Kidney (tissue), 14 donors: ENCODE results near the gene CGNL1. TPM values are rescaled to one million over a fixed set of nuclear protein-coding genes. Genes with fewer than 3 reads are reported as not detected.

ENCODE experiments used
- DNase-seq, 5 donors: peaks; one replicate each; pipeline ENCODE4 v3.0.0-alpha.2; 2013 to 2020
- FAIRE-seq: peaks from 2 replicates; lab custom pipeline; 2012; peaks lifted over from hg19 to GRCh38; lab: Jason Lieb, UNC
- H3K27ac ChIP-seq, 2 donors: one replicate each; pipeline ENCODE4 v1.7.0; 2013; ENCODE audit warnings: low read depth in 2 of 2, low read length in 2 of 2, inconsistent platforms in 1 of 2
- H3K27me3 ChIP-seq: one replicate; pipeline ENCODE4 v1.7.1; 2013; ENCODE audit warnings: low read length, inconsistent platforms; ENCODE audit not compliant: control insufficient read depth, insufficient read depth
- H3K36me3 ChIP-seq, 3 donors: one replicate each; pipeline versions ENCODE4 v1.7.0 to v1.7.1; 2013; ENCODE audit warnings: low read length in 3 of 3, control low read depth in 1 of 3, inconsistent platforms in 1 of 3; ENCODE audit not compliant: insufficient read depth in 3 of 3, control insufficient read depth in 2 of 3
- H3K4me1 ChIP-seq, 3 donors: one replicate each; pipeline versions ENCODE4 v1.7.0 to v1.7.1; 2013; ENCODE audit warnings: low read length in 3 of 3, inconsistent platforms in 1 of 3, low read depth in 1 of 3; ENCODE audit not compliant: control insufficient read depth in 2 of 3, insufficient read depth in 2 of 3
- H3K4me3 ChIP-seq, 3 donors: one replicate each; pipeline versions ENCODE4 v1.7.0 to v1.8.1; 2013; ENCODE audit warnings: low read length in 3 of 3, control low read depth in 1 of 3, inconsistent platforms in 1 of 3
- H3K9ac ChIP-seq, 3 donors: one replicate each; pipeline versions ENCODE4 v1.7.0 to v1.7.1; 2013; ENCODE audit warnings: low read length in 3 of 3, control low read depth in 1 of 3, inconsistent platforms in 1 of 3
- H3K9me3 ChIP-seq, 3 donors: one replicate each; pipeline versions ENCODE4 v1.7.0 to v1.7.1; 2013; ENCODE audit warnings: low read length in 3 of 3, control low read depth in 1 of 3, inconsistent platforms in 1 of 3; ENCODE audit not compliant: control insufficient read depth in 2 of 3, insufficient read depth in 1 of 3
- CTCF ChIP-seq: IDR thresholded peaks from 3 replicates; pipeline ENCODE4 v1.5.1; 2012; ENCODE audit warnings: mild to moderate bottlenecking, moderate library complexity, borderline replicate concordance; ENCODE audit not compliant: insufficient read depth; ENCODE audit errors: extremely low read depth
- intact Hi-C: fragments of 100-400 bp; cut with DNase I; formaldehyde crosslinking; loops from one replicate; pipeline ENCODE4 v1.11.1; 2022
- polyA plus RNA-seq: library from polyadenylated mRNA; stranded (reverse); fragments of 350-450 nt; fragmentation: Illumina TruSeq; extraction: RNeasy Lipid Tissue Mini Kit (QIAGEN cat#74804); gene quantifications from one replicate; pipeline ENCODE4 v1.2.3, GENCODE V29; 2014; ENCODE audit warnings: low read depth, low replicate concordance; ENCODE audit not compliant: insufficient read depth
- total RNA-seq: library from RNA; stranded (reverse); fragmentation: NEBNext Ultra II Directional; extraction: Animal tissue kit (Norgen Biotek cat#: 25700); gene quantifications from one replicate; pipeline ENCODE4 v1.2.1, GENCODE V29; 2021
- donor health status: control.
- donor health status: control.
- donor health status: control.
- donor health status: control.
- donor health status: control.
- donor health status: DM: yes; HTN: yes; CAD: no.
- donor health status: Normal renal cell carcinoma (clear cell type).

CGNL1 gene
- total and polyA plus RNA-seq, 2 donors from 2014 or later = 62.0 to 81.5 TPM

- Histone ChIP-seq H3K4me1 (peaks cover 3 to 34% (median 33%) of the 10 kb centered on the region in 3 donors), H3K36me3 (peaks cover 0 to 9% (median 0%) of the 10 kb centered on the region in 3 donors), H3K27me3 (no peaks in the 10 kb centered on the region), H3K4me3 (peak overlapping the region in 2 of 3 donors; percentile 19 to 93), H3K27ac (peak overlapping the region; percentile 74 to 96), H3K9ac (peak overlapping the region in 2 of 3 donors; percentile 10 to 97), H3K9me3 (no peaks in the 10 kb centered on the region)
- TF ChIP-seq CTCF = no peak
- FAIRE-seq = no peak
- DNase-seq = no peak
- intact Hi-C loops = no loop called here
Observed at GRCh38 chr15:57380854-57381253, 4.5 kb downstream of the CGNL1 start.

GRCh38 chr15:57382215-57382614 lies 5.9 kb downstream of the CGNL1 start:
- no peak for TF ChIP-seq CTCF
- Histone ChIP-seq H3K4me3 (peak overlapping the region in 2 of 3 donors; percentile 23 to 93), H3K27me3 (no peaks in the 10 kb centered on the region), H3K36me3 (peaks cover 0 to 10% (median 0%) of the 10 kb centered on the region in 3 donors), H3K27ac (peak overlapping the region; percentile 74 to 96), H3K9me3 (no peaks in the 10 kb centered on the region), H3K4me1 (peaks cover 9 to 46% (median 44%) of the 10 kb centered on the region in 3 donors), H3K9ac (peak overlapping the region in 2 of 3 donors; percentile 37 to 97)
- FAIRE-seq = peak; percentile 30
- peak in 2 of 5 donors; percentile 56 to 62 for DNase-seq
- intact Hi-C loops = no loop called here

- Histone ChIP-seq H3K27ac (peak overlapping the region; percentile 74 to 96), H3K9ac (peak overlapping the region in 1 of 3 donors; percentile 97), H3K4me1 (peaks cover 14 to 53% (median 45%) of the 10 kb centered on the region in 3 donors), H3K36me3 (peaks cover 0 to 7% (median 0%) of the 10 kb centered on the region in 3 donors), H3K9me3 (no peaks in the 10 kb centered on the region), H3K4me3 (peak overlapping the region in 1 of 3 donors; percentile 93), H3K27me3 (no peaks in the 10 kb centered on the region)
- DNase-seq (no peak), FAIRE-seq (no peak)
- intact Hi-C loops = no loop called here
- TF ChIP-seq CTCF = no peak
Observed at GRCh38 chr15:57382969-57383368, 6.7 kb downstream of the CGNL1 start.

GRCh38 chr15:57384024-57384423 lies 7.7 kb downstream of the CGNL1 start:
- Histone ChIP-seq H3K4me3 (peak overlapping the region in 1 of 3 donors; percentile 5), H3K4me1 (peaks cover 19 to 55% (median 43%) of the 10 kb centered on the region in 3 donors), H3K36me3 (peaks cover 0 to 7% (median 0%) of the 10 kb centered on the region in 3 donors), H3K9ac (peak overlapping the region in 1 of 3 donors; percentile 41), H3K9me3 (no peaks in the 10 kb centered on the region), H3K27me3 (no peaks in the 10 kb centered on the region), H3K27ac (no peak overlapping the region)
- intact Hi-C loops = no loop called here
- FAIRE-seq (no peak), DNase-seq (no peak)
- no peak for TF ChIP-seq CTCF
